ENCODE measurements around the gene KIAA1549. TPM values are rescaled to one million over a fixed set of nuclear protein-coding genes. Genes with fewer than 3 reads are reported as not detected.

KIAA1549 gene
- total and polyA plus RNA-seq, 2 donors (not counting 1 experiment from before 2014, with no cell fraction given): under 0.01 to 0.52 TPM

GRCh38 chr7:139011373-139011772 lies 30.2 kb upstream of the KIAA1549 start:
- POLR2A ChIA-PET: no interaction called here

GRCh38 chr7:139004321-139005090 lies 23.3 kb upstream of the KIAA1549 start:
- H3K4me2 ChIP-seq (replicated peaks; ENCODE audit: low read depth, low read length, poor library complexity, severe bottlenecking): no peak overlapping the region
- TF ChIP-seq, protein P1, sequence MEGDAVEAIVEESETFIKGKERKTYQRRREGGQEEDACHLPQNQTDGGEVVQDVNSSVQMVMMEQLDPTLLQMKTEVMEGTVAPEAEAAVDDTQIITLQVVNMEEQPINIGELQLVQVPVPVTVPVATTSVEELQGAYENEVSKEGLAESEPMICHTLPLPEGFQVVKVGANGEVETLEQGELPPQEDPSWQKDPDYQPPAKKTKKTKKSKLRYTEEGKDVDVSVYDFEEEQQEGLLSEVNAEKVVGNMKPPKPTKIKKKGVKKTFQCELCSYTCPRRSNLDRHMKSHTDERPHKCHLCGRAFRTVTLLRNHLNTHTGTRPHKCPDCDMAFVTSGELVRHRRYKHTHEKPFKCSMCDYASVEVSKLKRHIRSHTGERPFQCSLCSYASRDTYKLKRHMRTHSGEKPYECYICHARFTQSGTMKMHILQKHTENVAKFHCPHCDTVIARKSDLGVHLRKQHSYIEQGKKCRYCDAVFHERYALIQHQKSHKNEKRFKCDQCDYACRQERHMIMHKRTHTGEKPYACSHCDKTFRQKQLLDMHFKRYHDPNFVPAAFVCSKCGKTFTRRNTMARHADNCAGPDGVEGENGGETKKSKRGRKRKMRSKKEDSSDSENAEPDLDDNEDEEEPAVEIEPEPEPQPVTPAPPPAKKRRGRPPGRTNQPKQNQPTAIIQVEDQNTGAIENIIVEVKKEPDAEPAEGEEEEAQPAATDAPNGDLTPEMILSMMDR (IDR thresholded peaks at IDR 0.05): no peak
- TF ChIP-seq EZH2 (IDR thresholded peaks at IDR 0.05; ENCODE audit: borderline replicate concordance, insufficient read depth, low read depth, low read length, poor library complexity, severe bottlenecking): no peak
- H3K4me1 ChIP-seq (ENCODE audit: control insufficient read depth in 2 of 2, insufficient read depth in 2 of 2, low read length in 2 of 2): no peaks in the 10 kb centered on the region
- H3K4me3 Mint-ChIP-seq: no peak overlapping the region
- no peaks in the 10 kb centered on the region for H3K79me2 ChIP-seq (ENCODE audit: control insufficient read depth, insufficient read depth, low read length)
- no peak for ATAC-seq (ENCODE audit: low read depth)
- H4K20me1 ChIP-seq (ENCODE audit: control insufficient read depth, insufficient read depth, low read length, poor library complexity, severe bottlenecking): no peaks in the 10 kb centered on the region
- H3K27me3 Mint-ChIP-seq: peaks cover 9% of the 10 kb centered on the region
- intact Hi-C loops (cut with micrococcal nuclease): no loop called here
- peak; percentile 33 for DNase-seq
- peaks cover 0 to 7% (median 3%) of the 10 kb centered on the region in 3 donors for H3K9me3 ChIP-seq (ENCODE audit: control extremely low read depth in 1 of 3, control insufficient read depth in 2 of 3, insufficient read depth in 1 of 3, low read length in 2 of 3)
- no peak overlapping the region for H3K9ac ChIP-seq (ENCODE audit: low read length)
- H2AFZ ChIP-seq (ENCODE audit: insufficient read depth, low read depth, low read length, poor library complexity, severe bottlenecking): no peak overlapping the region
- H3K4me3 ChIP-seq (ENCODE audit: control extremely low read depth in 1 of 5, extremely low read depth in 1 of 5, insufficient read depth in 1 of 5, low read depth in 2 of 5, low read length in 4 of 5): no peak overlapping the region
- no peak overlapping the region for H3K27ac Mint-ChIP-seq
- H3K27ac ChIP-seq (ENCODE audit: low read length in 2 of 2): no peak overlapping the region
- CTCF ChIA-PET: no interaction called here
- H3K27me3 ChIP-seq (replicated peaks in 1 of 4; ENCODE audit: control extremely low read depth in 1 of 4, control insufficient read depth in 3 of 4, insufficient read depth in 4 of 4, low read length in 3 of 4): peaks cover 0 to 4% (median 0%) of the 10 kb centered on the region in 4 experiments
- POLR2A ChIA-PET: no interaction called here
- peaks cover 7% of the 10 kb centered on the region for H3K9me3 Mint-ChIP-seq (ENCODE audit: insufficient read depth)
- H3K4me1 Mint-ChIP-seq: no peaks in the 10 kb centered on the region
- H3K36me3 ChIP-seq (replicated peaks in 1 of 2; ENCODE audit: control extremely low read depth in 1 of 2, control insufficient read depth in 1 of 2, extremely low read depth in 1 of 2, insufficient read depth in 2 of 2, low read length in 1 of 2): no peaks in the 10 kb centered on the region

More at GRCh38 chr7:139011373-139011772, 30.2 kb upstream of the KIAA1549 start:
- no peaks in the 10 kb centered on the region for H3K4me1 ChIP-seq (ENCODE audit: control insufficient read depth in 2 of 2, insufficient read depth in 2 of 2, low read length in 2 of 2)
- no peaks in the 10 kb centered on the region for H3K79me2 ChIP-seq (ENCODE audit: control insufficient read depth, insufficient read depth, low read length)
- H3K4me1 Mint-ChIP-seq: no peaks in the 10 kb centered on the region
- H3K4me2 ChIP-seq (replicated peaks; ENCODE audit: low read depth, low read length, poor library complexity, severe bottlenecking): no peak overlapping the region
- H3K4me3 ChIP-seq (ENCODE audit: control extremely low read depth in 1 of 5, extremely low read depth in 1 of 5, insufficient read depth in 1 of 5, low read depth in 2 of 5, low read length in 4 of 5): no peak overlapping the region
- H3K9ac ChIP-seq (ENCODE audit: low read length): no peak overlapping the region
- H3K27me3 ChIP-seq (replicated peaks in 1 of 4; ENCODE audit: control extremely low read depth in 1 of 4, control insufficient read depth in 3 of 4, insufficient read depth in 4 of 4, low read length in 3 of 4): peaks cover 0 to 2% (median 0%) of the 10 kb centered on the region in 4 experiments
- TF ChIP-seq, protein P1 (IDR thresholded peaks at IDR 0.05): no peak
- no peak for TF ChIP-seq EZH2 (IDR thresholded peaks at IDR 0.05; ENCODE audit: borderline replicate concordance, insufficient read depth, low read depth, low read length, poor library complexity, severe bottlenecking)
- no peak overlapping the region for H3K27ac ChIP-seq (ENCODE audit: low read length in 2 of 2)
- ATAC-seq (ENCODE audit: low read depth) (no peak), DNase-seq (no peak)
- H2AFZ ChIP-seq (ENCODE audit: insufficient read depth, low read depth, low read length, poor library complexity, severe bottlenecking): no peak overlapping the region
- CTCF ChIA-PET: interaction anchor here (2.1 kb wide), 1 partner anchor 64 kb away, joined by 5 read pairs; no protein-coding TSS in a partner anchor
- H3K27ac Mint-ChIP-seq: no peak overlapping the region
- H3K27me3 Mint-ChIP-seq: peaks cover 17% of the 10 kb centered on the region
- H3K9me3 ChIP-seq (ENCODE audit: control extremely low read depth in 1 of 3, control insufficient read depth in 2 of 3, insufficient read depth in 1 of 3, low read length in 2 of 3): no peaks in the 10 kb centered on the region
- no peaks in the 10 kb centered on the region for H3K36me3 ChIP-seq (replicated peaks in 1 of 2; ENCODE audit: control extremely low read depth in 1 of 2, control insufficient read depth in 1 of 2, extremely low read depth in 1 of 2, insufficient read depth in 2 of 2, low read length in 1 of 2)
- intact Hi-C loops (cut with micrococcal nuclease): no loop called here
- no peaks in the 10 kb centered on the region for H4K20me1 ChIP-seq (ENCODE audit: control insufficient read depth, insufficient read depth, low read length, poor library complexity, severe bottlenecking)
- H3K4me3 Mint-ChIP-seq: no peak overlapping the region
- H3K9me3 Mint-ChIP-seq (ENCODE audit: insufficient read depth): no peaks in the 10 kb centered on the region
- no CpG with 5 or more reads among the region's 3 CpGs for WGBS (ENCODE audit: insufficient coverage)

Data from B cell (primary cell).